HepG2 (cell line): ENCODE results near the gene BCL2L1. TPM values are rescaled to one million over a fixed set of nuclear protein-coding genes. Genes with fewer than 3 reads are reported as not detected.
A peak's percentile ranks its signal among the peaks of the same experiment; 100 is the strongest.

Source experiments
- POLR2AphosphoS2 ChIP-seq: IDR thresholded peaks from 2 replicates; pipeline ENCODE4 v1.6.1; 2011; ENCODE audit warnings: low read depth, low read length, improper control_type of control experiment
- ZBTB38 ChIP-seq: sonication (generic); formaldehyde crosslinking; IDR thresholded peaks from 2 replicates; pipeline ENCODE4 v1.5.1; 2020; ENCODE audit warnings: mild to moderate bottlenecking, missing genetic modification reagents
- ZFX ChIP-seq: sonication (generic); formaldehyde crosslinking; IDR thresholded peaks from 2 replicates; pipeline ENCODE4 v1.4.0; 2020; ENCODE audit warnings: mild to moderate bottlenecking, low read depth, missing genetic modification reagents, moderate library complexity
- ZNF747 ChIP-seq: sonication (generic); formaldehyde crosslinking; IDR thresholded peaks from 2 replicates; pipeline ENCODE4 v1.8.1; 2023; ENCODE audit warnings: missing genetic modification reagents, mild to moderate bottlenecking, borderline replicate concordance
- ZNF772 ChIP-seq: sonication (generic); formaldehyde crosslinking; IDR thresholded peaks from 2 replicates; pipeline ENCODE4 v1.5.0; 2020; ENCODE audit warnings: mild to moderate bottlenecking, missing genetic modification reagents
- ZNF788 ChIP-seq: sonication (generic); formaldehyde crosslinking; IDR thresholded peaks from 2 replicates; pipeline ENCODE4 v1.5.0; 2020; ENCODE audit warnings: mild to moderate bottlenecking, missing genetic modification reagents, borderline replicate concordance
- polyA plus RNA-seq, 8 experiments: library from polyadenylated mRNA; depleted of rRNA in 3 of 8; stranded (reverse) in 7 of 8; unstranded in 1 of 8; fragments of >200 nt; fragmentation: Illumina TruSeq in 4 of 8; extraction: Trizol in 4 of 8; gene quantifications; 2 replicates each; pipeline versions ENCODE4 v1.2.1 to v1.2.3, GENCODE V29; 2011 to 2016; ENCODE audit warnings: low read depth in 4 of 8, missing spikeins in 1 of 8, mixed read lengths in 1 of 8; ENCODE audit not compliant: insufficient read depth in 1 of 8
- total RNA-seq, 5 experiments: library from RNA; depleted of rRNA; stranded (reverse); fragments of >200 nt; fragmentation: Illumina TruSeq; extraction: Trizol; gene quantifications; 2 replicates each; pipeline ENCODE4 v1.2.3, GENCODE V29; 2016; ENCODE audit warnings: low read depth in 1 of 5
- TF ChIP-seq, protein P1 (sequence below): sonication (generic); formaldehyde crosslinking; IDR thresholded peaks from 2 replicates; pipeline ENCODE4 v1.5.0; 2020; ENCODE audit warnings: mild to moderate bottlenecking, missing genetic modification reagents, borderline replicate concordance
- TF ChIP-seq, protein P2 (sequence below): sonication (generic); formaldehyde crosslinking; IDR thresholded peaks from 2 replicates; pipeline ENCODE4 v1.4.0; 2020; ENCODE audit warnings: low read depth, missing genetic modification reagents

BCL2L1 gene
- total and polyA plus RNA-seq, 2 of the 13 experiments (the other 11 are each of a cell fraction or from before 2014, with no cell fraction given), result 164 to 258 TPM

DNA sequence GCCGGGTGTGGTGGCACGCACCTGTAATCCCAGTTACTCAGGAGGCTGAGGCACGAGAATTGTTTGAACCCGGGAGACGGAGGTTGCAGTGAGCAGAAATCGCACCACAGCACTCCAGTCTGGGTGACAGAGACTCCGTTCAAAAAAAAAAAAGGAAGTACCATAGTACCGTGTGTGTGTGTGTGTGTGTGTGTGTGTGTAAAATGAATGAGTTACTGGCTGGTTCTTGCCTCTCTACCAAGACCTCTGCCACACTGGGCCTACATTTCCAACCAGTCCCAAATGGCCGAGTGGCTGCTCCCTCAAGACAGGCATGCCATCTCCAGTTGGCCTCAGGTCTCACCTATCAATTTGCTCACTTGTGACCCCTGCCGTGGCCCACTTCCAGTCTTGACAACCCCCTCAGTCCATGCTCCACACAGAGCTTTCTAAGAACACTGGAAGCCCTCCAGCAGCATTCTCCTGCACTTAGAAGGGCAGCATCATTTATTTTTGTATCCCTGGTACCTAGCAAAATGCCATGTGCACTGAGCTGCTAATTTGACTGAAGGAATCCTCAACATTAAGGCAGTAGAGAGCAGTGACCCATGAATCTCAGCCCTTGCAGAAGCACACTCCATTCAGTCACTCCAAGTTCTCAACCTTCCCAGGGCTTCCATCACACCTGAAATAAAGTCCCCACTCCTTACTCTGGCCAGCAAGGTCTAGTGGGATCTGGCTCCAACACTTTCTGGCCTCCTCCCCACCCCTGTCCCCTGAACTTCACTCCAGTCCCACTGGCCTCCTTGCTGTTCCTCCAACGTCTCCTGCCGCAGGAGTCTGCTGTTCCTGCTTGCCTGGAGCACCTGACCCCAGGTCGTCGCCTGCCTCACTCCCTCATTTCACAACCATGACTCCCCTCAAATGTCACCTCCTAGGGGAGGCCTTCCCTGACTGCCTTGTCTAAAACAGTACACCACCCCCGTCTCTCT is 55.1 kb downstream of the BCL2L1 start (continued):
- TF ChIP-seq, protein P1, sequence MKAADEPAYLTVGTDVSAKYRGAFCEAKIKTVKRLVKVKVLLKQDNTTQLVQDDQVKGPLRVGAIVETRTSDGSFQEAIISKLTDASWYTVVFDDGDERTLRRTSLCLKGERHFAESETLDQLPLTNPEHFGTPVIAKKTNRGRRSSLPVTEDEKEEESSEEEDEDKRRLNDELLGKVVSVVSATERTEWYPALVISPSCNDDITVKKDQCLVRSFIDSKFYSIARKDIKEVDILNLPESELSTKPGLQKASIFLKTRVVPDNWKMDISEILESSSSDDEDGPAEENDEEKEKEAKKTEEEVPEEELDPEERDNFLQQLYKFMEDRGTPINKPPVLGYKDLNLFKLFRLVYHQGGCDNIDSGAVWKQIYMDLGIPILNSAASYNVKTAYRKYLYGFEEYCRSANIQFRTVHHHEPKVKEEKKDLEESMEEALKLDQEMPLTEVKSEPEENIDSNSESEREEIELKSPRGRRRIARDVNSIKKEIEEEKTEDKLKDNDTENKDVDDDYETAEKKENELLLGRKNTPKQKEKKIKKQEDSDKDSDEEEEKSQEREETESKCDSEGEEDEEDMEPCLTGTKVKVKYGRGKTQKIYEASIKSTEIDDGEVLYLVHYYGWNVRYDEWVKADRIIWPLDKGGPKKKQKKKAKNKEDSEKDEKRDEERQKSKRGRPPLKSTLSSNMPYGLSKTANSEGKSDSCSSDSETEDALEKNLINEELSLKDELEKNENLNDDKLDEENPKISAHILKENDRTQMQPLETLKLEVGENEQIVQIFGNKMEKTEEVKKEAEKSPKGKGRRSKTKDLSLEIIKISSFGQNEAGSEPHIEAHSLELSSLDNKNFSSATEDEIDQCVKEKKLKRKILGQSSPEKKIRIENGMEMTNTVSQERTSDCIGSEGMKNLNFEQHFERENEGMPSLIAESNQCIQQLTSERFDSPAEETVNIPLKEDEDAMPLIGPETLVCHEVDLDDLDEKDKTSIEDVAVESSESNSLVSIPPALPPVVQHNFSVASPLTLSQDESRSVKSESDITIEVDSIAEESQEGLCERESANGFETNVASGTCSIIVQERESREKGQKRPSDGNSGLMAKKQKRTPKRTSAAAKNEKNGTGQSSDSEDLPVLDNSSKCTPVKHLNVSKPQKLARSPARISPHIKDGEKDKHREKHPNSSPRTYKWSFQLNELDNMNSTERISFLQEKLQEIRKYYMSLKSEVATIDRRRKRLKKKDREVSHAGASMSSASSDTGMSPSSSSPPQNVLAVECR (CRISPR knock-in tag), result 0 out of 2 replicates have a peak, but pooled peaks have one; percentile 15
- TF ChIP-seq ZFX (CRISPR knock-in tag) (0 out of 2 replicates have a peak, but pooled peaks have one; percentile 14), ZNF747 (CRISPR knock-in tag) (0 out of 2 replicates have a peak, but pooled peaks have one; percentile 29), ZBTB38 (peak; percentile 8; the same call in 1 of the 2 replicates), POLR2AphosphoS2 (0 out of 2 replicates have a peak, but pooled peaks have one; percentile 66), ZNF772 (CRISPR knock-in tag) (0 out of 2 replicates have a peak, but pooled peaks have one; percentile 1), ZNF788 (CRISPR knock-in tag) (0 out of 2 replicates have a peak, but pooled peaks have one; percentile 21)
- TF ChIP-seq, protein P2, sequence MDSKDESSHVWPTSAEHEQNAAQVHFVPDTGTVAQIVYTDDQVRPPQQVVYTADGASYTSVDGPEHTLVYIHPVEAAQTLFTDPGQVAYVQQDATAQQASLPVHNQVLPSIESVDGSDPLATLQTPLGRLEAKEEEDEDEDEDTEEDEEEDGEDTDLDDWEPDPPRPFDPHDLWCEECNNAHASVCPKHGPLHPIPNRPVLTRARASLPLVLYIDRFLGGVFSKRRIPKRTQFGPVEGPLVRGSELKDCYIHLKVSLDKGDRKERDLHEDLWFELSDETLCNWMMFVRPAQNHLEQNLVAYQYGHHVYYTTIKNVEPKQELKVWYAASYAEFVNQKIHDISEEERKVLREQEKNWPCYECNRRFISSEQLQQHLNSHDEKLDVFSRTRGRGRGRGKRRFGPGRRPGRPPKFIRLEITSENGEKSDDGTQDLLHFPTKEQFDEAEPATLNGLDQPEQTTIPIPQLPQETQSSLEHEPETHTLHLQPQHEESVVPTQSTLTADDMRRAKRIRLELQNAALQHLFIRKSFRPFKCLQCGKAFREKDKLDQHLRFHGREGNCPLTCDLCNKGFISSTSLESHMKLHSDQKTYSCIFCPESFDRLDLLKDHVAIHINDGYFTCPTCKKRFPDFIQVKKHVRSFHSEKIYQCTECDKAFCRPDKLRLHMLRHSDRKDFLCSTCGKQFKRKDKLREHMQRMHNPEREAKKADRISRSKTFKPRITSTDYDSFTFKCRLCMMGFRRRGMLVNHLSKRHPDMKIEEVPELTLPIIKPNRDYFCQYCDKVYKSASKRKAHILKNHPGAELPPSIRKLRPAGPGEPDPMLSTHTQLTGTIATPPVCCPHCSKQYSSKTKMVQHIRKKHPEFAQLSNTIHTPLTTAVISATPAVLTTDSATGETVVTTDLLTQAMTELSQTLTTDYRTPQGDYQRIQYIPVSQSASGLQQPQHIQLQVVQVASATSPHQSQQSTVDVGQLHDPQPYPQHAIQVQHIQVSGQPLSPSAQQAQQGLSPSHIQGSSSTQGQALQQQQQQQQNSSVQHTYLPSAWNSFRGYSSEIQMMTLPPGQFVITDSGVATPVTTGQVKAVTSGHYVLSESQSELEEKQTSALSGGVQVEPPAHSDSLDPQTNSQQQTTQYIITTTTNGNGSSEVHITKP (CRISPR knock-in tag), result no peak
